B cell (primary cell): ENCODE data around the gene FHIT.
"Not testable (repeated sequence)": the region's sequence is repeated elsewhere in the genome, so short reads cannot be mapped to it uniquely, and the experiment has no call there.

Experiments
- CTCF ChIP-seq: fragments of 200-600 bp; IDR thresholded peaks from one replicate; pipeline ENCODE4 v1.8.0; 2022; ENCODE audit warnings: antibody characterized with exemption, mild to moderate bottlenecking
- EZH2 ChIP-seq: IDR thresholded peaks from 2 replicates; pipeline ENCODE4 v1.6.1; 2012; ENCODE audit warnings: borderline replicate concordance, low read depth, mild to moderate bottlenecking, moderate library complexity, low read length; ENCODE audit not compliant: insufficient read depth, poor library complexity, severe bottlenecking

- not testable (repeated sequence) for TF ChIP-seq CTCF, EZH2
Measured at GRCh38 chr3:60672337-60672736, 578.9 kb downstream of the FHIT start.
